Thyroid gland (tissue), 4 donors: ENCODE data around the gene RGP1. TPM values are rescaled to one million over a fixed set of nuclear protein-coding genes. Genes with fewer than 3 reads are reported as not detected.

ENCODE experiments used
- DNase-seq, 2 donors: peaks; one replicate each; pipeline ENCODE4 v3.0.0-alpha.2; 2019
- H3K27ac ChIP-seq, 3 donors: fragments of 200-600 bp; sonication (generic); 1 replicate in 2 of 3; 2 replicates in 1 of 3; pipeline ENCODE4 v1.5.1; 2016 to 2019; ENCODE audit warnings: mild to moderate bottlenecking in 1 of 3, moderate library complexity in 1 of 3
- H3K27me3 ChIP-seq: fragments of 200-600 bp; sonication (generic); one replicate; pipeline ENCODE4 v1.5.1; 2019
- H3K36me3 ChIP-seq, 2 donors: fragments of 200-600 bp; sonication (generic); one replicate each; pipeline ENCODE4 v1.5.1; 2016 to 2019
- H3K4me1 ChIP-seq, 2 donors: fragments of 200-600 bp; sonication (generic); one replicate each; pipeline ENCODE4 v1.5.1; 2017 to 2019
- H3K4me3 ChIP-seq, 3 donors: fragments of 200-600 bp; sonication (generic); replicated peaks in 1 of 3; 1 replicate in 2 of 3; 2 replicates in 1 of 3; pipeline ENCODE4 v1.5.1; 2016; ENCODE audit warnings: mild to moderate bottlenecking in 1 of 3
- H3K9me3 ChIP-seq: fragments of 200-600 bp; sonication (generic); one replicate; pipeline ENCODE4 v1.5.1; 2017
- POLR2A ChIP-seq, 2 donors: fragments of 450-650 bp; IDR thresholded peaks; one replicate each; pipeline ENCODE4 v1.6.1; 2017; ENCODE audit warnings: antibody characterized with exemption in 2 of 2, mild to moderate bottlenecking in 2 of 2, moderate library complexity in 1 of 2
- WGBS, 2 donors: methylation state at CpG; one replicate each; pipeline ENCODE4 v1.1.5; 2017; 5-methylcytosine and 5-hydroxymethylcytosine counted together
- intact Hi-C: fragments of 100-400 bp; cut with DNase I; formaldehyde crosslinking; loops from one replicate; pipeline ENCODE4 v1.15.1; 2023
- total RNA-seq, 4 donors: library from RNA; depleted of rRNA; stranded (reverse); fragments of >200 nt; gene quantifications; one replicate each; pipeline ENCODE4 v1.2.3, GENCODE V29; 2016
- TF ChIP-seq, protein P1 (sequence below), 6 experiments: fragments of 200-600 bp in 3 of 6; fragments of 450-650 bp in 3 of 6; sonication (generic) in 3 of 6; IDR thresholded peaks; one replicate each; pipeline ENCODE4 v1.5.1; 2016 to 2019; ENCODE audit warnings: antibody characterized with exemption in 6 of 6, mild to moderate bottlenecking in 2 of 6, inconsistent platforms in 1 of 6, moderate library complexity in 1 of 6

RGP1 gene
- total RNA-seq, 4 donors from 2014 or later = 25.4 to 34.0 (median 30.2) TPM

DNA sequence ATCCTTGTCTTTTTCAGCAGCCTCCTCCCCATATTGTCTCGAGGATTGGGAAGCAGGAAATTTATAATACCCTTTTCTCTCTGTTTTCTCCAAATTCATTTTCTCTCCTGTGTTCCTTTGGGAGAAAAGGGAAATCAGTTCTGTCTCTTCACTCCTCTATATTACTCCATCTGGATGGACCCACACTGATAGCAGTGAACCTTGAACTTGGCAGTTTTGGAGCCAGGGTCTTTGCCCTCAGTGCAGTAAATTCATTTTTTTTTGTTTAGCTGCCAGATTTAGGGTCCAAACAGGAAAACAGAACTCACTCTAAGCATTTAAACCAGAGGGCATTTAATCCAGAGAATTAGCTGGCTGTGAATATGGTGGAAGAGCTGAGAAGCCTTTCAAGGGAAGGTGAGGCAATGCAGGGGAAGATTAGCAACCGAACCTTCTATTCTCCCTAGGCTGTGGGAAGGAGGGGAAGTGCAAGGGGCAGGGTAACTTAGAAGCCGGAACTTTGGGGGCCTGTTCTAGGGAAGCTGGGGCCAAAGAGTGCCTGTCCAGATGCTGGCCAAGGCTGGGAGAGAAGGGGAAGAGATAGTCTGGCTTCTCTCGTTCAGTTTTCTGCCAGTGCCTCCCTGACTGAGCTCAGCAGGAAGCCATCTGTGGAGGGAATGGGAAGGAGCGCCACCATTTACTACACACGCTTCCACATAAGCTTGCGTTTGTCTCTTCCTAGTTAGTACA lies 26.0 kb downstream of the RGP1 start:
- no peak for TF ChIP-seq POLR2A (IDR thresholded peaks at IDR 0.05)
- TF ChIP-seq, protein P1, sequence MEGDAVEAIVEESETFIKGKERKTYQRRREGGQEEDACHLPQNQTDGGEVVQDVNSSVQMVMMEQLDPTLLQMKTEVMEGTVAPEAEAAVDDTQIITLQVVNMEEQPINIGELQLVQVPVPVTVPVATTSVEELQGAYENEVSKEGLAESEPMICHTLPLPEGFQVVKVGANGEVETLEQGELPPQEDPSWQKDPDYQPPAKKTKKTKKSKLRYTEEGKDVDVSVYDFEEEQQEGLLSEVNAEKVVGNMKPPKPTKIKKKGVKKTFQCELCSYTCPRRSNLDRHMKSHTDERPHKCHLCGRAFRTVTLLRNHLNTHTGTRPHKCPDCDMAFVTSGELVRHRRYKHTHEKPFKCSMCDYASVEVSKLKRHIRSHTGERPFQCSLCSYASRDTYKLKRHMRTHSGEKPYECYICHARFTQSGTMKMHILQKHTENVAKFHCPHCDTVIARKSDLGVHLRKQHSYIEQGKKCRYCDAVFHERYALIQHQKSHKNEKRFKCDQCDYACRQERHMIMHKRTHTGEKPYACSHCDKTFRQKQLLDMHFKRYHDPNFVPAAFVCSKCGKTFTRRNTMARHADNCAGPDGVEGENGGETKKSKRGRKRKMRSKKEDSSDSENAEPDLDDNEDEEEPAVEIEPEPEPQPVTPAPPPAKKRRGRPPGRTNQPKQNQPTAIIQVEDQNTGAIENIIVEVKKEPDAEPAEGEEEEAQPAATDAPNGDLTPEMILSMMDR (IDR thresholded peaks at IDR 0.05) = no peak
- DNase-seq = no peak
- whole genome bisulfite sequencing, 2 donors = 68 to 73% methylated on average over 7 of the region's 7 CpGs
- intact Hi-C loops = no loop called here
- Histone ChIP-seq H3K4me1 (peaks cover 18% of the 10 kb centered on the region in 2 donors), H3K27ac (peak overlapping the region in 1 of 3 donors; percentile 32), H3K4me3 (no peak overlapping the region), H3K27me3 (no peaks in the 10 kb centered on the region), H3K36me3 (no peaks in the 10 kb centered on the region), H3K9me3 (no peaks in the 10 kb centered on the region)

DNA sequence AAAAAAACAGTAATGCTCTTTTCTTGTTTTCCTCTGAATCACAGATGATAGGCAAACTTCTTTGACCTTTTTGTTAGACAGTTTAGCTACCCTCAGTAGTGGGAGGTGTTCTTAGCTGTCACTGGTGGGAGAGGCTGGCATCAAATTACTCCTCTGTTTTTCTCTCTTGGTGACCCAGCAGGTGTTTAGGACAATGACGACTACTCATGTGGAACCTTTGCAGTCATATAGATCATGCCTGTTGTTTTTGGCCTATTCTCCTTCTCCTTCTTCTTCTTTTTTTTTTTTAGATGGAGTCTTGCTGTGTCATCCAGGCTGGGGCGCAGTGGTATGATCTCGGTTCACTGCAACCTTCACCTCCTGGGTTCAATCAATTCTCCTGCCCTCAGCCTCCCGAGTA lies 26.9 kb downstream of the RGP1 start:
- no peaks in the 10 kb centered on the region for H3K9me3 ChIP-seq
- peaks cover 10 to 11% of the 10 kb centered on the region in 2 donors for H3K4me1 ChIP-seq
- H3K27me3 ChIP-seq = no peaks in the 10 kb centered on the region
- H3K27ac ChIP-seq = peak overlapping the region in 1 of 3 donors; percentile 32
- no peak overlapping the region for H3K4me3 ChIP-seq
- no peaks in the 10 kb centered on the region for H3K36me3 ChIP-seq
- TF ChIP-seq, protein P1 (IDR thresholded peaks at IDR 0.05) = no peak
- TF ChIP-seq POLR2A (IDR thresholded peaks at IDR 0.05) = no peak
- WGBS, 2 donors = 68 to 74% methylated on average over 4 of the region's 4 CpGs
- no peak for DNase-seq
- intact Hi-C loops = no loop called here

DNA sequence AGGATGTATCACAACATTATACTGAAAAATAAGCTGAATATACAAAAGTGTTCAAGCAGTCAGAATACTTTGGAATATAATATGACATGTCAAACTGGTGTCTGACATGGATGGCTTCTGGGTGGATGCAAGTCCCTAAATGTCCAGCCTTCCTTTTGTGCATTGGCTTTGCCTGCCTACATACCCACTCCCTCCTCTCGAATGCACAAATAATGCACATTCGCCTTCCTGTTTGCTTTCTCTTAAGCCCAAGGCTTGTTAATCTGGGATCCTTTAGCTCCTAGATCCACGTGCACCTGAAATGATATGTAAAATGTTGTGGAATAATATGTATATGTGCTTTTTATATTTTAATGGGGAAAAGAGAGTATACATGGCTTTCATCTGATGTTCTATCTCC lies 29.4 kb downstream of the RGP1 start:
- Histone ChIP-seq H3K36me3 (no peaks in the 10 kb centered on the region), H3K27me3 (no peaks in the 10 kb centered on the region), H3K27ac (no peak overlapping the region), H3K9me3 (no peaks in the 10 kb centered on the region), H3K4me1 (no peaks in the 10 kb centered on the region), H3K4me3 (no peak overlapping the region)
- no peak for DNase-seq
- WGBS, 2 donors = 90 to 94% methylated on average over 3 of the region's 3 CpGs
- no peak for TF ChIP-seq POLR2A (IDR thresholded peaks at IDR 0.05)
- TF ChIP-seq, protein P1 (IDR thresholded peaks at IDR 0.05) = no peak
- intact Hi-C loops = no loop called here

DNA sequence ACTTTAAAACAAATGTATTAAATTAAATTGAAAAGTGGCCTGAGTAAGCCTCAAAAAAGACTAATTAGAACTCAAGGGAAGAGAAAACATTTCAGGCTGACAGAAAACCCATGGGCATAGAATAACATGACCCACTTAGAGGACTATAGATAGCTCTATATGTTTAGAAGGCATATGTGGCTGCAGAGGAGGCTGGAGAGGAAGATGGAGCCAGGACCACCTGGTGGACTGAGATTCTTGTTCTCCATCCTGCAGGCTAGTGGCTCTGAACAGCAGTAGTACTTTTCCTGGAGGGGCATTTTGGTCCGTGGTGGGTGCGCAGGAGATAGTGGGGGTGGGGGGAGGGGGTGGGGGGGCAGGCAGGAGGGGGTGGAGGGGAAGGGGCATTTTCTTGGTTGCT lies 32.0 kb downstream of the RGP1 start:
- 78 to 82% methylated on average over 2 of the region's 2 CpGs for WGBS, 2 donors
- H3K27ac ChIP-seq = no peak overlapping the region
- TF ChIP-seq, protein P1 (IDR thresholded peaks at IDR 0.05) = no peak
- TF ChIP-seq POLR2A (IDR thresholded peaks at IDR 0.05) = no peak
- DNase-seq = no peak
- H3K27me3 ChIP-seq = no peaks in the 10 kb centered on the region
- intact Hi-C loops = no loop called here
- H3K4me3 ChIP-seq = no peak overlapping the region
- H3K9me3 ChIP-seq = no peaks in the 10 kb centered on the region
- no peaks in the 10 kb centered on the region for H3K4me1 ChIP-seq
- H3K36me3 ChIP-seq = no peaks in the 10 kb centered on the region

DNA sequence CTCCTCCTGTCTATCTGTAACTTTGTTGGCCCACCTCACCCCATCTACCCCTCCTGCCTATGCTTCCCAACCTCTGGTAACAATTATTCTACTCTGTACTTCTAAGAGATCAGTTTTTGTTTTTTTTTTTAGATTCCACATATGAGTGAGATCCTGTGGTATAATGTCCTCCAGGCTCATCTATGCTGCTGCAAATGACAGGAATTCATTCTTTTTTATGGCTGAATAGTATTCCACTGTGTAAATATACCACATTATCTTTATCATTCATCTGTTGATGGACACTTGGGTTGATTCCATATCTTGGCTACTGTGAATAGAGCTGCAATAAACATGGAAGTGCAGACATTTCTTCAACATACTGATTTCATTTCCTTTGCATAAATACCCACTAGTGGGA lies 34.3 kb downstream of the RGP1 start:
- DNase-seq = no peak
- Histone ChIP-seq H3K9me3 (no peaks in the 10 kb centered on the region), H3K4me1 (no peaks in the 10 kb centered on the region), H3K27me3 (no peaks in the 10 kb centered on the region), H3K36me3 (no peaks in the 10 kb centered on the region), H3K27ac (no peak overlapping the region), H3K4me3 (no peak overlapping the region)
- TF ChIP-seq POLR2A (IDR thresholded peaks at IDR 0.05) = no peak
- TF ChIP-seq, protein P1 (IDR thresholded peaks at IDR 0.05) = no peak
- intact Hi-C loops = no loop called here
